ENCODE results near the gene ICAM1. TPM values are rescaled to one million over a fixed set of nuclear protein-coding genes. Genes with fewer than 3 reads are reported as not detected.
"Not testable (repeated sequence)": the region's sequence is repeated elsewhere in the genome, so short reads cannot be mapped to it uniquely, and the experiment has no call there.

Gene ICAM1
- total and polyA plus RNA-seq, 11 donors: 6.0 to 87.6 (median 9.7) TPM

DNA sequence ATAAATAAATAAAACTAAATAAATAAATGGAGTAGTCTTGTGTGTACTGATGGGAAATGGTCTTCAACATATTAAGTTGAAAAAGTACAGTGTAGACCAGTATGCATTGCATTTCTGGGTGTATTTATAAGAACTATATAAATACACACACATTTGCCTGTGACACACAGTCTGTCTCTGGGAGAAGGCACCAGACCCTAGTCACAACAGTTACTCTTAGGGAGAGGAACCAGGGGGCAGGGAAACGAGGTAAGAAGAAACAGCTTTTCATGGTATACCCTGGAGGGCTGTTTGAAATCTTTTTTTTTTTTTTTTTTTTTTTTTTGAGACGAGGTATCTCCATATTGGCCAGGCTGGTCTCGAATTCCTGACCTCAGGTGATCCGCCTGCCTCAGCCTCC is 37.0 kb upstream of the ICAM1 start:
- no peaks in the 10 kb centered on the region for H3K9me3 ChIP-seq
- ATAC-seq (no peak), DNase-seq (no peak)
- intact Hi-C loops (cut with DNase I): loop anchor here in 1 of 10 donors (5.0 kb wide), 1 partner anchor 42 kb away; the partner anchor contains the start of gene DNMT1
- no peak for TF ChIP-seq POLR2A (IDR thresholded peaks at IDR 0.05)
- TF ChIP-seq, protein P1, sequence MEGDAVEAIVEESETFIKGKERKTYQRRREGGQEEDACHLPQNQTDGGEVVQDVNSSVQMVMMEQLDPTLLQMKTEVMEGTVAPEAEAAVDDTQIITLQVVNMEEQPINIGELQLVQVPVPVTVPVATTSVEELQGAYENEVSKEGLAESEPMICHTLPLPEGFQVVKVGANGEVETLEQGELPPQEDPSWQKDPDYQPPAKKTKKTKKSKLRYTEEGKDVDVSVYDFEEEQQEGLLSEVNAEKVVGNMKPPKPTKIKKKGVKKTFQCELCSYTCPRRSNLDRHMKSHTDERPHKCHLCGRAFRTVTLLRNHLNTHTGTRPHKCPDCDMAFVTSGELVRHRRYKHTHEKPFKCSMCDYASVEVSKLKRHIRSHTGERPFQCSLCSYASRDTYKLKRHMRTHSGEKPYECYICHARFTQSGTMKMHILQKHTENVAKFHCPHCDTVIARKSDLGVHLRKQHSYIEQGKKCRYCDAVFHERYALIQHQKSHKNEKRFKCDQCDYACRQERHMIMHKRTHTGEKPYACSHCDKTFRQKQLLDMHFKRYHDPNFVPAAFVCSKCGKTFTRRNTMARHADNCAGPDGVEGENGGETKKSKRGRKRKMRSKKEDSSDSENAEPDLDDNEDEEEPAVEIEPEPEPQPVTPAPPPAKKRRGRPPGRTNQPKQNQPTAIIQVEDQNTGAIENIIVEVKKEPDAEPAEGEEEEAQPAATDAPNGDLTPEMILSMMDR (IDR thresholded peaks at IDR 0.05): no peak
- H3K36me3 ChIP-seq: no peaks in the 10 kb centered on the region
- H3K4me1 ChIP-seq: peaks cover 0 to 59% (median 27%) of the 10 kb centered on the region in 12 donors
- no peak overlapping the region for H3K4me3 ChIP-seq
- H3K27me3 ChIP-seq: peaks cover 0 to 11% (median 0%) of the 10 kb centered on the region in 9 donors
- WGBS, 4 donors: 79 to 84% (median 82%) methylated on average over 4 of the region's 4 CpGs
- H3K27ac ChIP-seq: no peak overlapping the region

DNA sequence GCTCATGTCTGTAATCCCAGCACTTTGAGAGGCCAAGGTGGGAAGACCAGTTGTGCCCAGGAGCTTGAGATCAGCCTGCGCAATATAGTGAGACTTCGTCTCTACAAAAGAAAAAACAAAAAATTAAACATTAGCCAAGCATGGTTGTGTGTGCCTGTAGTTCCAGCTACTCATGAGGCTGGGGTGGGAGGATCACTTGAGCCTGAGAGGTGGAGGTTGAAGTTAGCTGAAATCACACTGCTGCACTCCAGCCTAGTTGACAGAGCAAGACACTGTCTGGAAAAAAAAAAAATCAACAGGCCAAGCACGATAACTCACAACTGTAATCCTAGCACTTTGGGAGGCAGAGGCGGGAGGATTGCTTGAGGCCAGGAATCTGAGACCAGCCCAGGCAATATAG is 35.9 kb upstream of the ICAM1 start:
- Histone ChIP-seq H3K27me3 (peaks cover 0 to 11% (median 0%) of the 10 kb centered on the region in 9 donors), H3K36me3 (no peaks in the 10 kb centered on the region), H3K4me3 (no peak overlapping the region), H3K9me3 (no peaks in the 10 kb centered on the region), H3K4me1 (peaks cover 0 to 48% (median 19%) of the 10 kb centered on the region in 12 donors), H3K27ac (peak overlapping the region in 4 of 12 donors; percentile 81 to 90 (median 86))
- ATAC-seq (no peak), DNase-seq (no peak)
- 74 to 85% (median 82%) methylated on average over 4 of the region's 4 CpGs for WGBS, 4 donors
- no peak for TF ChIP-seq POLR2A (IDR thresholded peaks at IDR 0.05)
- TF ChIP-seq, protein P1 (IDR thresholded peaks at IDR 0.05): no peak
- intact Hi-C loops (cut with DNase I): loop anchor here in 2 of 10 donors (5.0 kb wide), 1 partner anchor 43 kb away; the partner anchor contains the start of gene DNMT1 (in 2 of the 2)

DNA sequence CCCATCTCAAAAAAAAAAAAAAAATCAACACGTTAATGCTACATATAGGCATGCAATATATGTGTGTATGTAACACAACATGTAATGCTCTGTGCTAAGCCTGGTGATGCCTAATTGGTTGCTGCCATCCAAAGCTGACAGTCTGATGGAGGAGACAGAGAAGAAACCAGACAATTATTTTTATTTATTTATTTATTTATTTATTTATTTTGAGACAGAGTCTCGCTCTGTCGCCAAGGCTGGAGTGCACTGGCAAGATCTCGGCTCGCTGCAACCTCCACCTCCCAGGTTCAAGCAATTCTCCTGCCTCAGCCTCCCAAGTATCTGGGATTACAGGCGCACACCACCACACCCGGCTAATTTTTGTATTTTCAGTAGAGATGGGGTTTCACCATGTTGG is 35.5 kb upstream of the ICAM1 start:
- H3K27me3 ChIP-seq, H3K4me3 ChIP-seq, H3K36me3 ChIP-seq, H3K9me3 ChIP-seq, ATAC-seq, DNase-seq: not testable (repeated sequence)
- 93 to 96% (median 94%) methylated on average over 7 of the region's 7 CpGs for WGBS, 4 donors
- intact Hi-C loops (cut with DNase I): loop anchor here in 2 of 10 donors (5.0 kb wide), 1 partner anchor 43 kb away; the partner anchor contains the start of gene DNMT1 (in 2 of the 2)
- Histone ChIP-seq H3K4me1 (peaks cover 0 to 44% (median 16%) of the 10 kb centered on the region in 12 donors), H3K27ac (peak overlapping the region in 11 of 12 donors; percentile 48 to 90 (median 76))

DNA sequence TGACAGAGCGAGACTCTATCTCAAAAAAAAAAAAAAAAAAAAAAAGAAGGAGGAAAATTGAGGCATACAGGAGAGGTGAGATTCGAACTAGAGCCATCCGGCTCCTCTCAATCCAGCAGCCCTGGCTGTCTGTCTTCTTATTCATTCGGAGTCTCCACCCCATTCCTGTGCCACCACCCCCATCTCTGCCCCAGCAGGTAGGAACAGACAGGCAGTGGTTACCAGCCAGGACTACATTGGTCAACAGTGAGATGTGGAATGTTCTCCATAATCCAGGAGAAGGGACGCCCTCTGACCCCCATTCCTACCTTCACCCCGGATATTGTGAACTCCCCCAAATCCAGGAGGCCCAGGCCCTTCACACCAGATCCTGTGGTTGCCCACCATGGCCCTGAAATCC is 33.2 kb upstream of the ICAM1 start:
- no peaks in the 10 kb centered on the region for H3K27me3 ChIP-seq
- 80 to 92% (median 83%) methylated on average over 6 of the region's 6 CpGs for WGBS, 4 donors
- H3K27ac ChIP-seq: peak overlapping the region in 7 of 12 donors; percentile 2 to 75 (median 43)
- TF ChIP-seq POLR2A (IDR thresholded peaks at IDR 0.05): no peak
- TF ChIP-seq, protein P1 (IDR thresholded peaks at IDR 0.05): no peak
- H3K9me3 ChIP-seq: no peaks in the 10 kb centered on the region
- H3K4me1 ChIP-seq: peaks cover 0 to 37% (median 15%) of the 10 kb centered on the region in 12 donors
- DNase-seq (no peak), ATAC-seq (peak in 1 of 4 donors; percentile 1)
- intact Hi-C loops (cut with DNase I): loop anchor here in 2 of 10 donors (5.0 kb wide), 1 partner anchor 45 kb away; the partner anchor contains the start of gene DNMT1 (in 2 of the 2)
- H3K4me3 ChIP-seq: no peak overlapping the region
- H3K36me3 ChIP-seq: no peaks in the 10 kb centered on the region

Data from heart left ventricle (tissue), 16 donors.